ENCODE measurements around the gene GPR32. TPM values are rescaled to one million over a fixed set of nuclear protein-coding genes. Genes with fewer than 3 reads are reported as not detected.

The GPR32 gene
- total and polyA plus RNA-seq, 2 of the 8 experiments (the other 6 are each of a cell fraction or from before 2014, with no cell fraction given): not detected

DNA sequence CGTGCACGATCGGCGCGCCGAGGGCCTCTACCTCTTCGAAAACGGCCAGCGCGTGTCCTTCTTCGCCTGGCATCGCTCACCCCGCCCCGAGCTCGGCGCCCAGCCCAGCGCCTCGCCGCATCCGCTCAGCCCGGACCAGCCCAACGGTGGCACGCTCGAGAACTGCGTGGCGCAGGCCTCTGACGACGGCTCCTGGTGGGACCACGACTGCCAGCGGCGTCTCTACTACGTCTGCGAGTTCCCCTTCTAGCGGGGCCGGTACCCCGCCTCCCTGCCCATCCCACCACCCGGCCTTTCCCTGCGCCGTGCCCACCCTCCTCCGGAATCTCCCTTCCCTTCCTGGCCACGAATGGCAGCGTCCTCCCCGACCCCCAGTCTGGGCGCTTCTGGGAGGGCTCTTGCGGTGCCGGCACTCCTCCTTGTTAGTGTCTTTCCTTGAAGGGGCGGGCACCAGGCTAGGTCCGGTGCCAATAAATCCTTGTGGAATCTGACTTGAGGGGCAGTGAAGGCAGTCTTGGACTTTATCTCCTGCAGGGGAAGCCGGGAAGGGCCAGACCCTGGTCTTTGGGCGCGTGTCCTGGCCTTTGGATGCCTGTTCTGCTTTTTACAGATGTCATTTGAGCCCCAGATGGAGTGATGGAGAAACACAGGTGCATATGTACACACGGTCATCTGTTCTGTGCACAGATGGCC lies 44.9 kb upstream of the GPR32 start (continued):
- 0 out of 4 replicates have a peak, but pooled peaks of 1 of the 2 experiments have one; percentile 46 for TF ChIP-seq SIN3A (conservative IDR thresholded peaks at IDR 0.05 in 1 of 2, IDR thresholded peaks at IDR 0.05 in 1 of 2; ENCODE audit: low read depth in 1 of 2, low read length in 2 of 2)
- no peak for TF ChIP-seq EZH2 (IDR thresholded peaks at IDR 0.05; ENCODE audit: low read depth, low read length, severe bottlenecking)
- TF ChIP-seq CBX8 (IDR thresholded peaks at IDR 0.05; ENCODE audit: borderline replicate concordance, low read depth, low read length): no peak
- TF ChIP-seq ASH2L (IDR thresholded peaks at IDR 0.05; ENCODE audit: low read length): peak; percentile 71
- TF ChIP-seq, protein P1, sequence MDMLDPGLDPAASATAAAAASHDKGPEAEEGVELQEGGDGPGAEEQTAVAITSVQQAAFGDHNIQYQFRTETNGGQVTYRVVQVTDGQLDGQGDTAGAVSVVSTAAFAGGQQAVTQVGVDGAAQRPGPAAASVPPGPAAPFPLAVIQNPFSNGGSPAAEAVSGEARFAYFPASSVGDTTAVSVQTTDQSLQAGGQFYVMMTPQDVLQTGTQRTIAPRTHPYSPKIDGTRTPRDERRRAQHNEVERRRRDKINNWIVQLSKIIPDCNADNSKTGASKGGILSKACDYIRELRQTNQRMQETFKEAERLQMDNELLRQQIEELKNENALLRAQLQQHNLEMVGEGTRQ (IDR thresholded peaks at IDR 0.05; ENCODE audit: low read length): no peak
